HepG2 (cell line): ENCODE measurements around the gene HACE1. TPM values are rescaled to one million over a fixed set of nuclear protein-coding genes. Genes with fewer than 3 reads are reported as not detected.
A peak's percentile ranks its signal among the peaks of the same experiment; 100 is the strongest.

Source experiments
- ATAC-seq: fragments of 200-7000 bp; cut with Tn5 transposase; 3 replicates; pipeline ENCODE4 v1.9.1; 2020; ENCODE audit warnings: mild to moderate bottlenecking, moderate library complexity
- BruUV-seq: library from RNA; stranded (reverse); fragments of 400-500 nt; replicated peaks from 2 replicates; lab custom pipeline; 2021; lab: Mats Ljungman, UMichigan
- CTCF ChIA-PET: fragments of 300-600 bp; formaldehyde crosslinking; extraction: SDS; loops from one replicate; lab custom pipeline; 2021; ENCODE audit warnings: low total read pairs, inconsistent platforms, low intra/inter-chr PET ratio; lab: Yijun Ruan, JAX
- POLR2A ChIA-PET: fragments of 350-600 bp; sonication (Branson Sonifier 250); formaldehyde crosslinking; loops from one replicate; lab custom pipeline; 2020; ENCODE audit warnings: antibody characterized with exemption, inconsistent platforms; lab: Yijun Ruan, JAX
- DNase-seq: peaks from one replicate; pipeline ENCODE4 v3.0.0-alpha.2; 2015; ENCODE audit warnings: low spot score
- FAIRE-seq: peaks from 3 replicates; lab custom pipeline; 2011; peaks lifted over from hg19 to GRCh38; lab: Jason Lieb, UNC
- H2AFZ ChIP-seq: one replicate; pipeline ENCODE4 v1.6.1; 2011; ENCODE audit warnings: low read length, inconsistent platforms
- H3K27ac ChIP-seq: fragments of 300-600 bp; 3 replicates; pipeline ENCODE4 v1.8.0; 2011; ENCODE audit warnings: mixed run types, mild to moderate bottlenecking, mixed read lengths, low read length, inconsistent platforms; ENCODE audit not compliant: insufficient read depth; ENCODE audit errors: extremely low read length
- H3K27me3 ChIP-seq, 2 experiments: fragments of 200-600 bp in 1 of 2; 2 replicates in 1 of 2; 3 replicates in 1 of 2; pipeline versions ENCODE4 v1.6.0 to v1.8.0; 2011; ENCODE audit warnings: low read length in 2 of 2, mild to moderate bottlenecking in 2 of 2, moderate library complexity in 2 of 2, inconsistent platforms in 1 of 2; ENCODE audit not compliant: insufficient read depth in 2 of 2, control insufficient read depth in 1 of 2
- H3K36me3 ChIP-seq, 2 experiments: fragments of 200-600 bp in 1 of 2; replicated peaks in 1 of 2; 2 replicates in 1 of 2; 3 replicates in 1 of 2; pipeline versions ENCODE4 v1.5.1 to v1.8.0; 2011; ENCODE audit warnings: low read length in 2 of 2, inconsistent platforms in 1 of 2; ENCODE audit not compliant: insufficient read depth in 2 of 2, control insufficient read depth in 1 of 2
- H3K4me1 ChIP-seq: 2 replicates; pipeline ENCODE4 v1.5.1; 2012; ENCODE audit warnings: low read length, inconsistent platforms; ENCODE audit not compliant: insufficient read depth
- H3K4me2 ChIP-seq: 2 replicates; pipeline ENCODE4 v1.6.0; 2011; ENCODE audit warnings: low read depth, low read length, inconsistent platforms
- H3K4me3 ChIP-seq, 3 experiments: fragments of 200-600 bp in 1 of 3; sonication (generic), shearing (Covaris generic) in 1 of 3; replicated peaks in 1 of 3; 2 replicates each; pipeline ENCODE4 v1.5.1; 2011 to 2016; ENCODE audit warnings: low read length in 3 of 3, inconsistent platforms in 2 of 3, low read depth in 2 of 3, mild to moderate bottlenecking in 2 of 3, control low read depth in 1 of 3, mixed read lengths in 1 of 3; ENCODE audit not compliant: insufficient read depth in 1 of 3
- H3K79me2 ChIP-seq: one replicate; pipeline ENCODE4 v1.6.1; 2011; ENCODE audit warnings: low read length, inconsistent platforms; ENCODE audit not compliant: insufficient read depth
- H3K9ac ChIP-seq: 2 replicates; pipeline ENCODE4 v1.6.0; 2011; ENCODE audit warnings: mild to moderate bottlenecking, low read depth, low read length, inconsistent platforms; ENCODE audit not compliant: insufficient read depth
- H3K9me3 ChIP-seq: 2 replicates; pipeline ENCODE4 v1.5.1; 2012; ENCODE audit warnings: mild to moderate bottlenecking, low read length
- H4K20me1 ChIP-seq: 2 replicates; pipeline ENCODE4 v1.6.0; 2011; ENCODE audit warnings: inconsistent platforms, mild to moderate bottlenecking, low read length, moderate library complexity; ENCODE audit not compliant: insufficient read depth
- ATF2 ChIP-seq: sonication (generic); formaldehyde crosslinking; IDR thresholded peaks from 2 replicates; pipeline ENCODE4 v1.4.0; 2020; ENCODE audit warnings: missing genetic modification reagents
- BHLHE40 ChIP-seq: IDR thresholded peaks from 2 replicates; pipeline ENCODE4 v1.6.1; 2011; ENCODE audit warnings: low read length, improper control_type of control experiment
- CERS6 ChIP-seq: sonication (generic); formaldehyde crosslinking; IDR thresholded peaks from 2 replicates; pipeline ENCODE4 v1.5.0; 2020; ENCODE audit warnings: missing genetic modification reagents
- CREB1 ChIP-seq, 2 experiments: fragments of 450-650 bp in 1 of 2; IDR thresholded peaks; 2 replicates each; pipeline ENCODE4 v1.6.1; 2016 to 2017; ENCODE audit warnings: control low read depth in 1 of 2, mild to moderate bottlenecking in 1 of 2, missing compliant biosample characterization in 1 of 2, missing genetic modification characterization in 1 of 2
- ETV6 ChIP-seq: sonication (generic); formaldehyde crosslinking; conservative IDR thresholded peaks from 2 replicates; pipeline ENCODE4 v1.4.0; 2020; ENCODE audit warnings: missing genetic modification reagents
- GATAD2A ChIP-seq: IDR thresholded peaks from 2 replicates; pipeline ENCODE4 v1.6.1; 2016
- IRX3 ChIP-seq: sonication (generic); formaldehyde crosslinking; IDR thresholded peaks from 2 replicates; pipeline ENCODE4 v1.8.1; 2023; ENCODE audit warnings: mild to moderate bottlenecking, low read depth, missing genetic modification reagents, borderline replicate concordance
- XBP1 ChIP-seq: sonication (generic); formaldehyde crosslinking; IDR thresholded peaks from 2 replicates; pipeline ENCODE4 v1.5.0; 2020; ENCODE audit warnings: missing genetic modification reagents
- ZNF124 ChIP-seq: sonication (generic); formaldehyde crosslinking; IDR thresholded peaks from 2 replicates; pipeline ENCODE4 v1.4.0; 2020; ENCODE audit warnings: missing genetic modification reagents
- ZNF260 ChIP-seq: sonication (generic); formaldehyde crosslinking; IDR thresholded peaks from 2 replicates; pipeline ENCODE4 v1.4.0; 2020; ENCODE audit warnings: missing genetic modification reagents, low read depth, mild to moderate bottlenecking, borderline replicate concordance
- ZNF441 ChIP-seq: sonication (generic); formaldehyde crosslinking; IDR thresholded peaks from 2 replicates; pipeline ENCODE4 v1.7.0; 2021; ENCODE audit warnings: missing genetic modification reagents, borderline replicate concordance
- ZNF569 ChIP-seq: sonication (generic); formaldehyde crosslinking; IDR thresholded peaks from 2 replicates; pipeline ENCODE4 v1.5.0; 2020; ENCODE audit warnings: mild to moderate bottlenecking, missing genetic modification reagents, moderate library complexity, borderline replicate concordance
- WGBS: methylation state at CpG from one replicate; pipeline ENCODE4 v1.1.6; 2017; ENCODE audit warnings: low lambda C conversion rate; 5-methylcytosine and 5-hydroxymethylcytosine counted together
- in situ Hi-C: cut with HindIII; loops from 2 replicates; pipeline ENCODE4 v1.10.0; 2017; ENCODE audit warnings: low pct_unique_long_range_greater_than_20kb; ENCODE audit not compliant: extremely low pct_ligation_motif_present
- intact Hi-C: fragments of 100-400 bp; cut with micrococcal nuclease; formaldehyde crosslinking; loops from one replicate; pipeline ENCODE4 v1.10.0; 2022; ENCODE audit not compliant: unreplicated experiment
- polyA plus RNA-seq, 8 experiments: library from polyadenylated mRNA; depleted of rRNA in 3 of 8; stranded (reverse) in 7 of 8; unstranded in 1 of 8; fragments of >200 nt; fragmentation: Illumina TruSeq in 4 of 8; extraction: Trizol in 4 of 8; gene quantifications; 2 replicates each; pipeline versions ENCODE4 v1.2.1 to v1.2.3, GENCODE V29; 2011 to 2016; ENCODE audit warnings: low read depth in 4 of 8, missing spikeins in 1 of 8, mixed read lengths in 1 of 8; ENCODE audit not compliant: insufficient read depth in 1 of 8
- total RNA-seq, 5 experiments: library from RNA; depleted of rRNA; stranded (reverse); fragments of >200 nt; fragmentation: Illumina TruSeq; extraction: Trizol; gene quantifications; 2 replicates each; pipeline ENCODE4 v1.2.3, GENCODE V29; 2016; ENCODE audit warnings: low read depth in 1 of 5
- TF ChIP-seq, protein P1 (sequence below): IDR thresholded peaks from 2 replicates; pipeline ENCODE4 v1.6.1; 2016; ENCODE audit warnings: missing compliant biosample characterization, missing genetic modification reagents, borderline replicate concordance
- TF ChIP-seq, protein P2 (sequence below): IDR thresholded peaks from 2 replicates; pipeline ENCODE4 v1.6.1; 2018; ENCODE audit warnings: missing genetic modification reagents

The HACE1 gene
- total and polyA plus RNA-seq, 2 of the 13 experiments (the other 11 are each of a cell fraction or from before 2014, with no cell fraction given): 8.9 to 11.4 TPM

DNA sequence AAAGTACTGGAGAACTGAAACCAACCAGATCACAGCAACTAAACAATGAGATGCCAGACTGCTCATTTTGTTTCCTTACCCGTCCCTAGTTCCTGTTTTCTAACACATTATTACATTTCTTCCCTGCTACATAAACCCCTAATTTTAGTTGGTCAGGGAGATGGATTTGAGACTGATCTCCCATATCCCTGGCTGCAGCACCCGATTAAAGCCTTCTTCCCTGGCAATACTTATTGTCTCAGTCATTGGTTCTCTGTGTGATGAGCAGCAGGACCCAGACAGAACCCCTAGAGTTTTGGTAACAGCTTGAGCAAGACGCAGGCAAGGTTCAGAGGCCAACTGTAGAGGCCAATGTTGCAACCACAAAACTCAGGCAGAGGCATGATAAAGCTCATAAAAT, 28.3 kb upstream of the HACE1 start:
- intact Hi-C loops (no loop called here), in situ Hi-C loops (no loop called here)

DNA sequence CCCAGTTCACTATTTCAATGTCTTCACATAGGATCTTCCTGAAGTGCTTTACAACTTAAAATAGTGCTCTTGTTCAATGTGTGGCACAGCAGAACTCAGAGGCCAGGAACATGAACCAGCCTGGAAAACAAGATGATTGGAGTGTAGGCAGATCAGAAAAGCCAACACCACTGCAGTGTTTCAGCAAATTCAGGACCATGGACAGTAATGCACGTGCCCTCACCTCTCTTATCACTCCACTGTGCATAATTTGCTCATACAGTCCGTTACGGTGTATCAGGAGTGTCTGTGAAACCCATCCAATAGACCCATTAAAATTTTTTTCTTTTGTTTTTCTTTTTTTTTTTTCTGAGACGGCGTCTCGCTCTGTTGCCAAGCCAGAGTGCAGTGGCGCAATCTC, 27.6 kb upstream of the HACE1 start:
- H3K4me1 ChIP-seq: no peaks in the 10 kb centered on the region
- no peaks in the 10 kb centered on the region for H3K36me3 ChIP-seq
- no peak overlapping the region for H2AFZ ChIP-seq
- BruUV-seq: no TSS peak
- ChIA-PET POLR2A (no interaction called here), CTCF (no interaction called here)
- H3K4me3 ChIP-seq: no peak overlapping the region
- 27% methylated on average over 7 of the region's 7 CpGs for WGBS
- FAIRE-seq (no peak), DNase-seq (peak; percentile 52), ATAC-seq (peak; percentile 82)
- H3K9me3 ChIP-seq: peaks cover 14% of the 10 kb centered on the region
- H3K79me2 ChIP-seq: no peaks in the 10 kb centered on the region
- intact Hi-C loops (no loop called here), in situ Hi-C loops (no loop called here)
- H3K27ac ChIP-seq: no peak overlapping the region
- no peaks in the 10 kb centered on the region; a peak in 1 of 5 replicates for H3K27me3 ChIP-seq
- no peak overlapping the region for H3K9ac ChIP-seq
- H4K20me1 ChIP-seq: no peaks in the 10 kb centered on the region
- no peak overlapping the region for H3K4me2 ChIP-seq
- TF ChIP-seq ETV6 (CRISPR knock-in tag) (no peak), ATF2 (CRISPR knock-in tag) (peak; percentile 54; the same call in 1 of the 2 replicates), ZNF569 (CRISPR knock-in tag) (no peak), IRX3 (CRISPR knock-in tag) (peak; percentile 60; the same call in 1 of the 2 replicates), ZNF260 (CRISPR knock-in tag) (no peak), XBP1 (0 out of 2 replicates have a peak, but pooled peaks have one; percentile 79), CERS6 (CRISPR knock-in tag) (no peak), BHLHE40 (peak; percentile 99)
- TF ChIP-seq, protein P1, sequence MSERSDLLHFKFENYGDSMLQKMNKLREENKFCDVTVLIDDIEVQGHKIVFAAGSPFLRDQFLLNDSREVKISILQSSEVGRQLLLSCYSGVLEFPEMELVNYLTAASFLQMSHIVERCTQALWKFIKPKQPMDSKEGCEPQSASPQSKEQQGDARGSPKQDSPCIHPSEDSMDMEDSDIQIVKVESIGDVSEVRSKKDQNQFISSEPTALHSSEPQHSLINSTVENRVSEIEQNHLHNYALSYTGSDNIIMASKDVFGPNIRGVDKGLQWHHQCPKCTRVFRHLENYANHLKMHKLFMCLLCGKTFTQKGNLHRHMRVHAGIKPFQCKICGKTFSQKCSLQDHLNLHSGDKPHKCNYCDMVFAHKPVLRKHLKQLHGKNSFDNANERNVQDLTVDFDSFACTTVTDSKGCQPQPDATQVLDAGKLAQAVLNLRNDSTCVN (CRISPR knock-in tag): peak; percentile 50; the same call in 1 of the 2 replicates
- TF ChIP-seq, protein P2, sequence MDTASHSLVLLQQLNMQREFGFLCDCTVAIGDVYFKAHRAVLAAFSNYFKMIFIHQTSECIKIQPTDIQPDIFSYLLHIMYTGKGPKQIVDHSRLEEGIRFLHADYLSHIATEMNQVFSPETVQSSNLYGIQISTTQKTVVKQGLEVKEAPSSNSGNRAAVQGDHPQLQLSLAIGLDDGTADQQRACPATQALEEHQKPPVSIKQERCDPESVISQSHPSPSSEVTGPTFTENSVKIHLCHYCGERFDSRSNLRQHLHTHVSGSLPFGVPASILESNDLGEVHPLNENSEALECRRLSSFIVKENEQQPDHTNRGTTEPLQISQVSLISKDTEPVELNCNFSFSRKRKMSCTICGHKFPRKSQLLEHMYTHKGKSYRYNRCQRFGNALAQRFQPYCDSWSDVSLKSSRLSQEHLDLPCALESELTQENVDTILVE (CRISPR knock-in tag): peak; percentile 90

More for the DNA sequence above, 28.3 kb upstream of the HACE1 start:
- Histone ChIP-seq H3K4me3 (no peak overlapping the region), H3K36me3 (no peaks in the 10 kb centered on the region), H3K79me2 (no peaks in the 10 kb centered on the region), H3K4me1 (no peaks in the 10 kb centered on the region), H3K27ac (no peak overlapping the region), H3K4me2 (no peak overlapping the region), H3K9ac (no peak overlapping the region), H4K20me1 (no peaks in the 10 kb centered on the region), H3K9me3 (peaks cover 14% of the 10 kb centered on the region), H3K27me3 (no peaks in the 10 kb centered on the region; a peak in 1 of 5 replicates), H2AFZ (no peak overlapping the region)
- POLR2A ChIA-PET: no interaction called here
- ATAC-seq (no peak), FAIRE-seq (no peak), DNase-seq (no peak)
- CTCF ChIA-PET: no interaction called here
- TF ChIP-seq CREB1 (IDR thresholded peaks at IDR 0.05) (no peak), CREB1 (CRISPR knock-in tag; IDR thresholded peaks at IDR 0.05) (no peak), ZNF441 (CRISPR knock-in tag) (peak; percentile 65; the same call in 1 of the 2 replicates), GATAD2A (no peak), ZNF124 (CRISPR knock-in tag) (peak; percentile 98)
- BruUV-seq: no TSS peak
- 30% methylated on average over 3 of the region's 3 CpGs for WGBS
